Measurements from ENCODE around the gene CREB3L2.
A peak's percentile ranks its signal among the peaks of the same experiment; 100 is the strongest.
"Not testable (repeated sequence)": the region's sequence is repeated elsewhere in the genome, so short reads cannot be mapped to it uniquely, and the experiment has no call there.

CREB3L2 gene, protein sequence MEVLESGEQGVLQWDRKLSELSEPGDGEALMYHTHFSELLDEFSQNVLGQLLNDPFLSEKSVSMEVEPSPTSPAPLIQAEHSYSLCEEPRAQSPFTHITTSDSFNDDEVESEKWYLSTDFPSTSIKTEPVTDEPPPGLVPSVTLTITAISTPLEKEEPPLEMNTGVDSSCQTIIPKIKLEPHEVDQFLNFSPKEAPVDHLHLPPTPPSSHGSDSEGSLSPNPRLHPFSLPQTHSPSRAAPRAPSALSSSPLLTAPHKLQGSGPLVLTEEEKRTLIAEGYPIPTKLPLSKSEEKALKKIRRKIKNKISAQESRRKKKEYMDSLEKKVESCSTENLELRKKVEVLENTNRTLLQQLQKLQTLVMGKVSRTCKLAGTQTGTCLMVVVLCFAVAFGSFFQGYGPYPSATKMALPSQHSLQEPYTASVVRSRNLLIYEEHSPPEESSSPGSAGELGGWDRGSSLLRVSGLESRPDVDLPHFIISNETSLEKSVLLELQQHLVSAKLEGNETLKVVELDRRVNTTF

DNA sequence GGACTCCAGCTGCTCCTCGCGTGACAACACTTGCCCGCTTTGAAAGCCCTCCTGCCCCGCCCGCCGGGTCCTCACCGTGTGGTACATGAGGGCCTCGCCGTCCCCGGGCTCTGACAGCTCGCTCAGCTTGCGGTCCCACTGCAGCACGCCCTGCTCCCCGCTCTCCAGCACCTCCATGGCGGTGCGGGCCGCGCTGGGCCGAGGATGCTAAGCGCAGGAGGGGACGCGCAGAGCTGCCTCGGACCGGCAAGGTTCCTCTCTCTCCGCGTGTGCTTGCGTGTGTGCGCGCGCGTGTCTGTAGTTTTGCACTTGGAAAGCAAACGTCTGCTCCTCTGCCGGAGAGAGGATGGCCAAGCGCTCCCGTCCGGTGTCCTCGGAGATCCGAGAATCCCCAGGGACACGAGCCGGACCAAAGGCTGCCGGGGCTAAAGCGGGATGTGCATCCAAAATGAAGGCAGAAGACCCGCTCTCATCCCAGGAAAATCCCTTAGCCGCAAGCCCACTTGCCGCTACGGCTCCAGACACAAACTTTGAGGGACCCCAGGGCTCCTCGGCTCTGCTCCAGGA, at the start of gene CREB3L2:
TSS of gene CREB3L2 (minus strand) at position 558 of the 567 bp plus-strand sequence. CDS start at position 177, 381 bp downstream.
- peak; percentile 26 to 33 (median 32) for DNase-seq (ENCODE audit: low read depth in 3 of 3)

DNA sequence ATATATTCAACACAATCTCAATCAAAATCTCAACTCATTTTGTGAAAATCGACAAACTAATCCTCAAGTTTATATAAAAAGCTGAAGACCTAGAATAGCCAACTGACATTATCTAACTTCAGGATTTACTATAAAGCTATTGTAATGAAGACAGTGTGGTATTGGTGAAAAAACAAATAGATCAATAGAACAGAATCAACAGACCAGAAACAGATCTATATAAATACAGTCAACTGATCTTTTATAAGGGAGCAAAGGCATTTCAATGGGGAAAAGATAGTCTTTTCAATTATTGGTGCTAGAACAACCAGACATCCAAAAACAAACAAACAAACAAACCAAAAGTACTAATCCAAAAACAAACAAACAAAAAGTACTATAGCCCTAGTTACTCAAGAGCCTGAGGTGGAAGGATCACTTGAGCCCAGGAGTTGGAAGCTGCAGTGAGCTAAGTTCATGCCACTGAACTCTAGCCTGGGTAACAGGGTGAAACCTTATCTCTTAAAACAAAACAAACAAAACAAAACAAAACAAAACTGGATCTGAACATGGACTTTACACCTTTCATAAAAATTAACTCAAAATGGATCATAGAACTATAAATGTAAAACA, 47.7 kb upstream of the CREB3L2 start:
- DNase-seq (ENCODE audit: low read depth in 3 of 3) = no peak

DNA sequence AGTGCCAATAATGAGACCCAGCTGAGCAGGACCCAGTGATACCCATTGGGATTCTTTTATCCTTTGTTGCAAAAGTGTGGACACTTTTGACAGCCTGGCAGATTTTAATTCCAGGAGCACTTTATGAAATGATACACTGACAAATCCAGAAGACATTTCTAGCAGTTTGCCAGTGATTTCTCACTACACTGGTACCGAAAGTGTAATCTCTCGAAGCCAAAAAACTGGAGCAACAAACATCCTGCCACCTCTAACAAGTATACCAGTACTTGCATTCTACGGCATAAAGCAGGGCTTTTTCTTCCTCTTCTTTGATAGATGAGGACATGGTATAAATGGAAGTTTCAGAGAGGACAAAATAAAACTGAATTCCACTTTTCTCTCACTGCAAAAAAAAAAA, 46.0 kb upstream of the CREB3L2 start:
- DNase-seq (ENCODE audit: low read depth in 3 of 3) = no peak

DNA sequence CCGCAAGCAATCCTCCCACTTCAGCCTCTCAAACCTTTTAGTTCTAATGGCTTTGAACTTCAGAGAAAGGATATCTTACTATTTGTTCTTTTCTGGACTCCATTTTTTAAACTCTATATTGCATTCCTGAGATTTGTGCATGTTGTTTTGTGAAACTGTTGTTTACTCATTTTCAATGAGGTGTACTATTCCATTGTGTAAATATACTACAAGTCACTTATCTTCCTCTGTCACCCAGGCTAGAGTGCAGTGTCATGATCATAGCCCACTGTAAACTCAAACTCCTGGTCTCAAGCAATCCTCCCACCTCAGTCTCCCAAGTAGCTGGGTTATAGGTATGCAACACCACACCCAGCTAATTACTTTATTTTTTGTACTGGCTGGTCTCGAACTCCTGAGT, 43.0 kb upstream of the CREB3L2 start:
- DNase-seq (ENCODE audit: low read depth in 3 of 3) = no peak

DNA sequence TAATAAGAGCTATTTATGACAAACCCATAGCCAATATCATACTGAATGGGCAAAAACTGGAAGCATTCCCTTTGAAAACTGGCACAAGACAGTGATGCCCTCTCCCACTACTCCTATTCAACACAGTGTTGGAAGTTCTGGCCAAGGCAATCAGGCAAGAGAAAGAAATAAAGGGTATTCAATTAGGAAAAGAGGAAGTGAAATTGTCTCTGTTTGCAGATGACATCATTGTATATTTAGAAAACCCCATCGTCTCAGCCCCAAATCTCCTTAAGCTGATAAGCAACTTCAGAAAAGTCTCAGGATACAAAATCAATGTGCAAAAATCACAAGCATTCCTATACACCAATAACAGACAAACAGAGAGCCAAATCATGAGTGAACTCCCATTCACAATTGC, 38.2 kb upstream of the CREB3L2 start:
- DNase-seq (ENCODE audit: low read depth in 3 of 3) = not testable (repeated sequence)

DNA sequence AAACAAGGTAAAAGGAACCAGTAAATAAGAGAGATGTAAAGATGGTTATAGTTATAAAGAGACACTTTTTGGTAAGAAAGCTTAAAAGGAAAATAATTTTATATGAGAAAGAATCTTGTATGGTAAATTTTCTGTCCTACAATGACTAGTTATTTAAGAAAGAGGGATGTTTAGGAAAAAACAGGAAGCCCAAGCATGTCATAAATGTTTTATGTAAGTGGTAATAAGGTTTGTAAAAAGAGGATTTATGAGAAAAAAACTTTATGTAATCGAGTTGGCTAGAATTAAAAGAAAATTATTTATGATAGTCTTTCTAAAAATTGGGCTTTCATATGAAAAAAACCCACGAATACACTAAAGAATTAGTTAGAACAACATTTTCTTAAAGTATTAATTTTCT, 34.2 kb upstream of the CREB3L2 start:
- no peak for DNase-seq (ENCODE audit: low read depth in 3 of 3)

DNA sequence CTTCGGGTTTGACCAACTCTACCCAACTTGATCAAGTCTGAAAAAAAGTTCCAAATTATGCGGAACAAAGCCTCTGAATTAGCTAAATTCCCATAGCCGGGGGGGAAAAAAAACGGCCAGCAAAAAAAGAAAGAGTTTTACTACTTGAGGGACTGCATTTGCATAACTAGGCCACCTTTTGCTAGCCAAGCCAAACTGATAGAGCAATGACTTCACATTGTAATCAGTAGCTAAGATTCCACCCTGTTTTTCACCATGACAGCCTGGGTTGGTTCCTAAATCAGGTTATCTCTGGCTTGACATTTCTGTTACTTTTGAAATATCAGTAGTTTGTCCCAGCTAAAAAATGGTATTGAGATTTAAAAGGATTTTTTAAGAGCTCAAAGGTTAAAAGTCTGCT, 31.4 kb upstream of the CREB3L2 start:
- DNase-seq (ENCODE audit: low read depth in 3 of 3) = no peak

DNA sequence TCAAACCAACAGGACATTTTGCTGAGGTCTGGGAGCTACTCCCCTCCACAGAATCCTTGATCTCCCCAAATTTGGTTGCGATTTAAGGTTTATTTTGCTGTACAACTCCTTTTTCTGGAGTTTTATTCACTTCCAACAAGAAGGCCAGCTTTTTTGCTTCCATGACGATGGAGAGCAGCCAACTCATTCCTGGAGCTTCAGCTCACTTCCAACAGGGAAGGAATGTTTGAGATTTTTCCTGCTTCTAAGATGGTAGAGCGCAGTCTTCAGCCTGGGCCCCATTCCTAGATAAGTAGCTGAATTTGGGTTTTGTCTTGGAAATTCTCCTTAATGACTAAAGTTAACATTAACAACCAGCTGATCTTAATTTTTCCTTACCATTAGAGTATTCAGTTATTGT, 30.9 kb upstream of the CREB3L2 start:
- no peak for DNase-seq (ENCODE audit: low read depth in 3 of 3)

DNA sequence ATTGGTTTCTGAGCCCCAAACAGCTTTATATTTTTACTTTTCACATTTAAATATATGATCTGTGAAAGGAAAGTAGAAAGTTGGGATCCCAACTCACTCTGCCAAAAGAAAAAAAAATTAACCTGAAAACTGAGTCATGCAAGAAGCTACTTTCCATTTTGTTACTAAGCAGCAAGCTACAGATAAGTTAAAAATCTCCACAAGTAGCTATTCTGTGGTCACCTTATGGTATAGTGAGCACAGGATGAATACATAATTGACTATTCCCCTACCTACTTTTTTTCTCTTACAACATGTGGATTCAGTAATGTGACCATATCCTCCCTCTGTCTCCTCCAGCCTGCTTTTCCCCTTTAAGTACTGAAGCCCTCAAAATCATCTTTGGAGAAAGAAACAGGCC, 30.3 kb upstream of the CREB3L2 start:
- DNase-seq (ENCODE audit: low read depth in 3 of 3) = no peak

DNA sequence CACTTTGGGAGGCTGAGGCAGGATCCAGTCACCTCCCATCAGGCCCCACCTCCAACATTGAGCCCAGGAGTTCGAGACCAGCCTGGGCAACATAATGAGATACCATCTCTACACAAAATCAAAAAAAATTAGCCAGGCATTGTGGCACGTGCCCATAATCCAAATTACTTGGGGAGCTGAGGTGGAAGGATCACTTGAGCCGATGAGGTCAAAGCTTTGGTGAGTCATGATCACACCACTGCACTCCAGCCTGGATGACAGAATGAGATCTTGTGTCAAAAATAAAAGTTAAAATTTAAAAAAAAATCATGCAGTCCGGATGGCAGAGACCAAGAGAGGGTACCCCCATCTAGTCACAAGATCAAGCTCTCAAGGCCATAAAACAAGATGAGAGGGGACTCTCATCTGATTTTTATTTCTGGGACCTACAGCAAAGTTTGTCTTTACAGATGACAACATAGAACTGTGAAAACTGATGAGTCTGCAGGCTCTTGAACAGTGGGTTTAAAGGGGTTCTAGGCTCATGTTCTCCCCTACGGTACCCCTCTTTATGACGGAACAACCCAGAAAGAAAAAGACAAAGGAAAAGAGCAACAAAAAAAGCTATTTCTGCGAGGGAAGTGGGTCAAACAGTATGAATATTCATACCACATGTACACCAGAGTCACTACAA, 28.9 kb upstream of the CREB3L2 start:
- no peak for DNase-seq (ENCODE audit: low read depth in 3 of 3)

DNA sequence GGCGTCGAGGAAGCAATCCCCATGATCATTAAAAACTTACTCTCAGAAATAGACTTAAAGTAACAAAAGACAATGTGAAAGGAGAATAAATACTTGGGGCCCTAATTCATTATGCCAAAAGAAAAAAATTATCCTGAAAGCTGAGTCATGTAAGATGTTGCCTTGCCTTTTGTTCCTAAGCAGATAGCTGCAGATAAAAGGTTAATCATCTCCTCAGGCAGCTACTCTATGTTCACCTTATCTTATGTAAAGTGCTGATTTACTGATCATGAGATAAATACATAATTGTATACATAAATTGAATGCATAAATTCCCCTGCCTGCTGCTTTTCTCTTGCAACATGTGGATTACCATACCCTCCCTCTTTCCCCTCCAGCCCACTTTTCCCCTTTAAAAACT, 28.1 kb upstream of the CREB3L2 start:
- no peak for DNase-seq (ENCODE audit: low read depth in 3 of 3)

DNA sequence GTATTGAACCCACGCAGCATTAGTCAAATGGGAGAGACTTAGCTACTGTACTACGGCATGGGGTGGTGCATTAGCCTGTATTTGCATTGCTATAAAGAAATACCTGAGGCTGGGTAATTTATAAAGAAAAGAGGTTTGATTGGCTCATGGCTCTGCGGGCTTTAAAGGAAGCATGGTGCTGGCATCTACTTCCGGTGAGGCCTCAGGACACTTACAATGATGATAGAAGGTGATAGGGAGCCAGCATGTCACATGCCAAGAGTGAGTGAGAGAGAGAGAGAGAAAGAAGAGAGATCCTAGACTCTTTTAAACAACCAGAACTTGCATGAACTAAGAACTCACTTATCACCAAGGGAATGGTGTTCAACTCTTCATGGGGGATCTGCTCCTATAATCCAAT, 27.2 kb upstream of the CREB3L2 start:
- no peak for DNase-seq (ENCODE audit: low read depth in 3 of 3)

DNA sequence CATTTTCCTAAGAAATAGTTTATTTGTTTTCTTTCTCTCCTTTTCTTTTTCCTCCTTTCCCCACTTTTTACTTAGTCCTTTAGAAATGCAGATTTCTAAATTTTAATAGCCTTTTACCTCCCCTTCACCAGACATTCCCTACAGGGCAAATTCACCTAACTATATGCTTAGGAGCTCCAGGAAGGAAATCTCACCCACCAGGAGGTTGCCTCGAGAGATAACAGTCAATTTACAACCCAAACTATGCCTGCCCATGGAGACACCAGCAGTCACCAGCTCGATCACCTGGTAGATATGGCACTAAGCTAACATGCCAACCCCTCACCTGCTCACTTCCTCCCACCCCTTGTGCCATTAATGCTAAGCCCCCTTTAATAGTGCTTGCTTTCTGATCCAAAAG, 25.2 kb upstream of the CREB3L2 start:
- no peak for DNase-seq (ENCODE audit: low read depth in 3 of 3)

DNA sequence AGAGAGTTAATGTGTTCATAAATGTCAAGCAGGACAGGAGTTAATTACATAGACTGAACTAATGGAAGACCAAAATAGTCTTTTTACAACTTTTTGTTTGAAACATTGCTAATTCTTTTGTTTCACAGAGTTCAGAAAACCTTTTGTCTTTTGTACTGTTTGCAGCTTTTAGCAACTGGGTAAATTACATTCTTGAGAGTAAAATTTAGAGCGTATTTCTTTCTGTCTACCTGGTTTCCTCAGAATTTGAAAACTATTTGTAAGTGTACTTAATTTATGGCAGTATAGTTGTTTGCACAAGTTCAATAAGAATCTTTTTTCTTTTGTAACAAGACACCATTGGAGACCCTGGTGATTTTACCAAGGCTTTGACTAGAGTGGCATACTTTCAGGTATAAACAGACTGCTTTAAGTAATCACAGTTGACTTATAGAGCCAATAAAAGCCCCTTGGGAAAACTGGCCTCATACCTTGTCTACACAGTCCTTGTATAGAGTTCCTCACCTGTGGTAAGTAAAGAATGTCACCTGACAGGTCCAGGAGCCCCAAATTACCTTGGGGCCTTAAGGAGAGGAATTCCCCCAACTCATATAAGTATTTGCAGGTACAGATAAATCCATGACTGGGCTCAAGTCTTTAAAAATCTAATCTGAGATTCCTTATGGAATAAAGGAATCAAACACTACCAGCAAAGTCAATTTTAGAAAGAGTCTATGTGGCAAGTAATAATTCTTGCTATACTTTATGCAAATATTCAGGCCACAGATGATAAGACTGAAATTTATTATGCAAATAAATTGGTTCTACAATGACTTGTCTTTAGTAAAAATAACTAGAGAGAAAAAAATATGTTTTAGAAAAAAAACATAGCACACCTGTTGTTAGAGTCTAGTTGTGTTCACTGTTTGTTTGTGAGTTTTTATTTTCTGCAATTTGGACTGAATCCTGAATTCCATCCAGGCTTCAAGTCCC, 23.6 kb upstream of the CREB3L2 start:
- DNase-seq (ENCODE audit: low read depth in 3 of 3) = no peak

DNA sequence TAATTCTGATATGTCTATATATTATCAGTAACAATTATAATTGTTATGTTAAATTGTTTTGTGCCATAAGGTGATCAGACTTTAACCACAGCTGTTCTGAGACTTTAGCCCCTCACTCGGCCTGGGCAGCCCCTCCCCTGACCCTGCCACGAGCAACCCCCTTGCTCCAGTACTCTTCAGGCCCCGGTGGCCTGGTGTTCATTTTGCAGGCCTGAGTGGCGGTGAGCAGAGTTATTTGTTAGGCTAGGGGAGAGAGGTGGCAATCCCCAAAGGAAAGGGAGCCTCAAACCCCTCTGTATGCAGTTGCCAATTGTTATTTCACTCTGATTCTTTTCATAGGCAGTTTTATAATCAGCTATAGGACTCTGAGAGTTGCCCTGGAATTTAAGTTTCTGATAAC, 22.9 kb upstream of the CREB3L2 start:
- no peak for DNase-seq (ENCODE audit: low read depth in 3 of 3)

DNA sequence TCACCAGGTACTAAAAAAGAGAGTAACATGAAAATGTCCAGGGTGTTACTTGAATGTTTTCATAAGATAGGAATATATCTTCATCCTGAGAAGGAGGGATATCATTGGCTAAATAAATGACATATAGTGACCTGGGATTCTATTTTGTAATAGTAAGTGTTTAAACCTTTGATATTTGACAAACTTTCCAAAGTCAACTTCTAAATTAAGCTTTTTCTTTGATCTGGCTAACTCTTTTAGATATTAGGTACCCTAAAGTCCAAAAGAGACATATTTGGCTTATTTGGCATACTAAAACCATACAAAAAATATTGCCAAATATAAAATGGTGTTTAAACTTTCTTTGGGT, 22.4 kb upstream of the CREB3L2 start:
- no peak for DNase-seq (ENCODE audit: low read depth in 3 of 3)

DNA sequence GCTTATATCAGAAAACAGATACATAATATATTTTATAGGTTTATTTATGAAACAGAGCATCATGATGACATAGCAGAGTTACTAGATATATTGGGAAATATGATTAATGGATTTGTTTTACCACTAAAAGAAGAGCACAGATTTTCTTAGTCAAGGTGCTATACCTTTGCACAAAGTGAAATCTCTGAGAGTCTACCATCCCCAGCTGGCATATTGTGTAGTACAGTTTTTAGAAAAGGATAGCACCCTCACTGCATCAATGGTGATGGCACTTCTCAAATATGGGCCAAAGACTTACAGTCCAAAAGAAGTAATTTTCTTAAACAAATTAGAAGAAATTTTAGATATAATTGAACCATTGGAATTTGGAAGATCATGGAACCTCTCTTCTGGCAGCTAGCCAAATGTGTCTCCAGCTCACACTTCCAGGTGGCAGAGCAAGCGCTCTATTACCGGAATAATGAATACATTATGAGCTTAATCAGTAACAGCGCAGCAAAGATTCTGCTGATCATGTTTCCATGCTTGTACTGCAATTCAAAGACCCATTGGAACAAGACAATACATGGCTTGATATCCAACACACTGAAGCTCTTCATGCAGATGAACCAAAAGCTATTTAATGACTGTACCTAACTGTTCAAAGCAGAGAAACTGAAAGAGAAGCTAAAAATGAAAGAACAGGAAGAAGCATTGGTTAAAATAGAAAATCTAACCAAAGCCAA, 21.9 kb upstream of the CREB3L2 start:
- no peak for DNase-seq (ENCODE audit: low read depth in 3 of 3)

DNA sequence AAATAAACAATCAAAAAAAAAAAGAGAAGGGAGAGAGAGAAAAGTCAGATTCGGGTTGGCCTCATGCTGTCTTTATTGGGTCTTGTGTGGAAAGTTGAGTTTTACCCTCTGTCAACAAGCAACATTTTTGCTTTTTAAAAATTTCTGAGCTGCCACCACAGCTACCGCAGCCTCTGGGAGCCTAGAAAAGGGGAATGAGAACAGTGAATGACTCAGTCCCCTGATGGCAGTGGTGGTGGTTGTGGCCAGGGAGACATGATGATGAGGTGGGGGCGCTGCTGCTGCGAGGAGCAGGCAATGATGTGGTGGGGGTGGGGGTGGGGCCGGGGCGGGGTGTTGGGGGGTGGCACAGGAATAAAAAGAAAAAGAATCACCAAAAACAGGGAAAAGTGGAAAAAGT, 20.0 kb upstream of the CREB3L2 start:
- DNase-seq (ENCODE audit: low read depth in 3 of 3) = no peak

DNA sequence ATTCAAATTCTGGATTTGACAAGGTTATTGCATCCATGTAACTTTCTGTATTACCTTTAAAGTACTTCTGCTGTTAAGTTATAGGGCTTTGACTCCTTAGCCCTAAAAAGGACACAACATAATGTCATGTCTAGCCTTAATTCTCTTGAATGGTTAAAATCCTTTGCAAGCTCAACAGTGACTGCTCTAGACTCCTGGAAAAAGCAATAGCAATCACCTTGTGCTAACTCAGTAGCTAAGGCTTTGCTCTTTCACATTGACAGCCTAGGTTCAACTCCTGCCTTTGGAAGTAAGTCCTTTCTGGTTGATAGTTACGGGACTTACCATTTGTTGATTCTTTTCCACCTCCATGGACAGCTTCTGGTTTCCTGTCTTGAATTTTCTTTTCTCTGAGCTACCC, 16.1 kb upstream of the CREB3L2 start:
- no peak for DNase-seq (ENCODE audit: low read depth in 3 of 3)

DNA sequence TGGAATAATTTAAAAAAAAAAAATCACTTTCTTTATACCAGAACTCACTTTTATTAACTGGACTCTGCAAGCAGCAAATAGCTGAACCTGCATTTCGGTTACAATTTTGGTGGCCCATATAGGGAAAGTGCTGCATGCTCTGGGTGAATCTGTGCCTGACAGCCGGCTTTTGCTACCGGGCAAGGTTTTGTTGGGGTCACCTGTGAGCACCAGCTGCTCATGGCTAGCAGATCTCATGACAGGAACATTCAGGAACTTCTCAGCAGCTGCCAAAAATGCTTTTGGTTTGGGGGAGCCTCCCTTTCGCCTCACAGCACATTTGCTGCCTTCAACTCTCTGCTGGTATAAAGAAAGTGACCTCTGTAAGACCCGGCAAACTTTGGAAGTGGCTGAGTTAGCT, 13.2 kb upstream of the CREB3L2 start:
- DNase-seq (ENCODE audit: low read depth in 3 of 3) = no peak

DNA sequence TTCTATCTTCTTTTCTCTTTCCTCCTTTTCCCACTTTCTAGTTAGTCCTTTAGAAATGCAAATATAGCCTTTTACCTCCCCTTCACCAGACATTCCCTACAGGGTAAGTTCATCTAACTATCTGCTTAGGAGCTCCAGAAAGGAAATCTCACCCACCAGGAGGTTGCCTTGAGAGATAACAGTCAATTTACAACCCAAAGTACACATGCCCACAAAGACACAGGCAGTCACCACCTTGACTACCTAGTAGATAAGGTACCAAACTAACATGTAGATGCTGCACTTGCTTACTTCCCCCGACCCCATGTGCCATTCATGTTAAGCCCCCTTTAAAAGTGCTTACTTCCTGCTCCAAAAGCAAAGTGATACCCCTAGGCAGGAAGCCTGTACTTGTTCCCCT, 12.8 kb upstream of the CREB3L2 start:
- no peak for DNase-seq (ENCODE audit: low read depth in 3 of 3)

Measured in stimulated activated CD4-positive, alpha-beta T cell treated with anti-CD3 and anti-CD28 coated beads, TNF-alpha, amount 100 ng/mL, for 4 hours (primary cell).